Tibial nerve (tissue), 4 donors: Measurements from ENCODE around the gene RPP40. TPM values are rescaled to one million over a fixed set of nuclear protein-coding genes. Genes with fewer than 3 reads are reported as not detected.
A peak's percentile ranks its signal among the peaks of the same experiment; 100 is the strongest.
"Not testable (repeated sequence)": the region's sequence is repeated elsewhere in the genome, so short reads cannot be mapped to it uniquely, and the experiment has no call there.

Experiments used
- DNase-seq, 2 donors: peaks; one replicate each; pipeline ENCODE4 v3.0.0-alpha.2; 2019; ENCODE audit warnings: low spot score in 2 of 2
- H3K27ac ChIP-seq, 4 donors: fragments of 200-600 bp; sonication (generic) in 3 of 4; one replicate each; pipeline ENCODE4 v1.5.1; 2017 to 2019; ENCODE audit warnings: mild to moderate bottlenecking in 1 of 4
- H3K27me3 ChIP-seq, 2 donors: fragments of 200-600 bp; sonication (generic) in 1 of 2; one replicate each; pipeline versions ENCODE4 v1.5.1 to v1.6.0; 2017 to 2019
- H3K36me3 ChIP-seq, 3 donors: fragments of 200-600 bp; sonication (generic); one replicate each; pipeline ENCODE4 v1.5.1; 2018 to 2019
- H3K4me1 ChIP-seq, 4 donors: fragments of 200-600 bp; sonication (generic) in 3 of 4; one replicate each; pipeline ENCODE4 v1.5.1; 2017 to 2019
- H3K4me3 ChIP-seq, 4 donors: fragments of 200-600 bp; sonication (generic) in 3 of 4; one replicate each; pipeline ENCODE4 v1.5.1; 2017 to 2019; ENCODE audit warnings: mild to moderate bottlenecking in 1 of 4, moderate library complexity in 1 of 4
- H3K9me3 ChIP-seq, 4 donors: fragments of 200-600 bp; sonication (generic) in 3 of 4; one replicate each; pipeline ENCODE4 v1.5.1; 2017 to 2019
- CTCF ChIP-seq, 5 experiments: fragments of 200-600 bp in 3 of 5; fragments of 450-650 bp in 2 of 5; sonication (generic) in 3 of 5; IDR thresholded peaks; one replicate each; pipeline ENCODE4 v1.5.1; 2016 to 2019; ENCODE audit warnings: antibody characterized with exemption in 5 of 5, mild to moderate bottlenecking in 3 of 5, moderate library complexity in 2 of 5
- EP300 ChIP-seq, 2 donors: sonication (generic); formaldehyde crosslinking; IDR thresholded peaks; one replicate each; pipeline ENCODE4 v1.6.1; 2017; ENCODE audit warnings: antibody characterized with exemption in 2 of 2, mild to moderate bottlenecking in 1 of 2
- POLR2A ChIP-seq, 2 donors: fragments of 450-650 bp; IDR thresholded peaks; one replicate each; pipeline ENCODE4 v1.6.1; 2017; ENCODE audit warnings: antibody characterized with exemption in 2 of 2, mild to moderate bottlenecking in 2 of 2, moderate library complexity in 2 of 2
- WGBS, 2 donors: methylation state at CpG; one replicate each; pipeline ENCODE4 v1.1.5; 2018; 5-methylcytosine and 5-hydroxymethylcytosine counted together
- total RNA-seq, 4 donors: library from RNA; depleted of rRNA; stranded (reverse); fragments of >200 nt; gene quantifications; one replicate each; pipeline ENCODE4 v1.1.0, GENCODE V29; 2016

RPP40 gene
- total RNA-seq, 4 donors from 2014 or later = 6.3 to 16.7 (median 9.6) TPM

GRCh38 chr6:5034736-5035135 lies 30.9 kb upstream of the RPP40 start:
- no peak for DNase-seq
- no peak overlapping the region for H3K27ac ChIP-seq
- no peaks in the 10 kb centered on the region for H3K27me3 ChIP-seq
- no peak overlapping the region for H3K4me3 ChIP-seq
- TF ChIP-seq EP300 (IDR thresholded peaks at IDR 0.05) = no peak
- no peak for TF ChIP-seq POLR2A (IDR thresholded peaks at IDR 0.05)
- no peak for TF ChIP-seq CTCF (IDR thresholded peaks at IDR 0.05)
- no peaks in the 10 kb centered on the region for H3K4me1 ChIP-seq
- WGBS, 2 donors = 83 to 84% methylated on average over 7 of the region's 7 CpGs
- no peaks in the 10 kb centered on the region for H3K36me3 ChIP-seq
- H3K9me3 ChIP-seq = no peaks in the 10 kb centered on the region

GRCh38 chr6:5034328-5034727 lies 30.5 kb upstream of the RPP40 start:
- H3K4me3 ChIP-seq = no peak overlapping the region
- H3K4me1 ChIP-seq = no peaks in the 10 kb centered on the region
- 58 to 72% methylated on average over 7 of the region's 7 CpGs for WGBS, 2 donors
- H3K36me3 ChIP-seq = no peaks in the 10 kb centered on the region
- no peak for DNase-seq
- H3K27ac ChIP-seq = no peak overlapping the region
- TF ChIP-seq POLR2A (IDR thresholded peaks at IDR 0.05) = no peak
- no peak for TF ChIP-seq EP300 (IDR thresholded peaks at IDR 0.05)
- no peak for TF ChIP-seq CTCF (IDR thresholded peaks at IDR 0.05)
- H3K9me3 ChIP-seq = no peaks in the 10 kb centered on the region
- H3K27me3 ChIP-seq = no peaks in the 10 kb centered on the region

GRCh38 chr6:5033214-5033904 lies 29.5 kb upstream of the RPP40 start:
- not testable (repeated sequence) for H3K27ac ChIP-seq, H3K27me3 ChIP-seq, DNase-seq, H3K4me3 ChIP-seq, H3K4me1 ChIP-seq, H3K36me3 ChIP-seq, H3K9me3 ChIP-seq
- 65 to 69% methylated on average over 9 of the region's 14 CpGs for WGBS, 2 donors

- H3K4me1 ChIP-seq, DNase-seq, H3K27ac ChIP-seq, H3K9me3 ChIP-seq, H3K27me3 ChIP-seq, H3K36me3 ChIP-seq: not testable (repeated sequence)
- WGBS, 2 donors = 37 to 40% methylated on average over 13 of the region's 13 CpGs
- peak overlapping the region in 1 of 4 donors; percentile 18 for H3K4me3 ChIP-seq
Observed at GRCh38 chr6:5032706-5033105, 28.9 kb upstream of the RPP40 start.

- no peak for DNase-seq
- H3K4me3 ChIP-seq = no peak overlapping the region
- no peaks in the 10 kb centered on the region for H3K9me3 ChIP-seq
- H3K27me3 ChIP-seq = no peaks in the 10 kb centered on the region
- no peak overlapping the region for H3K27ac ChIP-seq
- WGBS, 2 donors = 98 to 99% methylated on average over 6 of the region's 6 CpGs
- H3K36me3 ChIP-seq = no peaks in the 10 kb centered on the region
- peaks cover 0 to 7% (median 0%) of the 10 kb centered on the region in 4 donors for H3K4me1 ChIP-seq
- TF ChIP-seq CTCF (IDR thresholded peaks at IDR 0.05) (no peak), EP300 (IDR thresholded peaks at IDR 0.05) (no peak), POLR2A (IDR thresholded peaks at IDR 0.05) (no peak)
Observed at GRCh38 chr6:5031150-5031549, 27.3 kb upstream of the RPP40 start.

- Histone ChIP-seq H3K9me3 (no peaks in the 10 kb centered on the region), H3K27ac (no peak overlapping the region), H3K36me3 (no peaks in the 10 kb centered on the region), H3K4me1 (peaks cover 0 to 10% (median 0%) of the 10 kb centered on the region in 4 donors), H3K27me3 (no peaks in the 10 kb centered on the region), H3K4me3 (no peak overlapping the region)
- WGBS, 2 donors = 26 to 28% methylated on average over 13 of the region's 13 CpGs
- peak; percentile 30 to 47 (median 41) for TF ChIP-seq CTCF (IDR thresholded peaks at IDR 0.05)
- TF ChIP-seq POLR2A (IDR thresholded peaks at IDR 0.05) = no peak
- no peak for TF ChIP-seq EP300 (IDR thresholded peaks at IDR 0.05)
- peak; percentile 47 to 60 for DNase-seq
Observed at GRCh38 chr6:5030596-5031136, 26.8 kb upstream of the RPP40 start.
